RWPE2 (cell line): ENCODE data around the gene C1orf122.
"Not testable (repeated sequence)": the region's sequence is repeated elsewhere in the genome, so short reads cannot be mapped to it uniquely, and the experiment has no call there.

Experiments used
- ATAC-seq: fragments of 200-7000 bp; cut with Tn5 transposase; 3 replicates; pipeline ENCODE4 v1.9.1; 2021; ENCODE audit warnings: low read depth
- DNase-seq: peaks from one replicate; pipeline ENCODE4 v3.0.0-alpha.2; 2020; ENCODE audit warnings: low spot score
- H3K27ac ChIP-seq: fragments of 450-650 bp; 2 replicates; pipeline ENCODE4 v1.5.1; 2017; ENCODE audit warnings: mild to moderate bottlenecking; ENCODE audit not compliant: poor library complexity, severe bottlenecking
- H3K27me3 ChIP-seq: fragments of 250-450 bp; sonication (Bioruptor Pico); 2 replicates; pipeline ENCODE4 v1.5.1; 2021; ENCODE audit warnings: mild to moderate bottlenecking, moderate library complexity; ENCODE audit not compliant: insufficient read depth, poor library complexity, severe bottlenecking
- H3K36me3 ChIP-seq: fragments of 250-450 bp; sonication (Bioruptor Pico); 2 replicates; pipeline ENCODE4 v1.5.1; 2020; ENCODE audit warnings: low read depth, mild to moderate bottlenecking, moderate library complexity
- H3K4me1 ChIP-seq: fragments of 250-450 bp; sonication (Bioruptor Pico); 2 replicates; pipeline ENCODE4 v1.5.1; 2021; ENCODE audit warnings: mild to moderate bottlenecking, moderate library complexity; ENCODE audit not compliant: insufficient read depth, poor library complexity, severe bottlenecking
- H3K4me3 ChIP-seq: fragments of 250-450 bp; sonication (Bioruptor Pico); 2 replicates; pipeline ENCODE4 v1.5.1; 2021; ENCODE audit warnings: mild to moderate bottlenecking, moderate library complexity; ENCODE audit not compliant: severe bottlenecking
- H3K9me3 ChIP-seq: fragments of 250-450 bp; sonication (Bioruptor Pico); 2 replicates; pipeline ENCODE4 v1.5.1; 2021; ENCODE audit warnings: mild to moderate bottlenecking, moderate library complexity; ENCODE audit not compliant: severe bottlenecking
- CTCF ChIP-seq: fragments of 450-650 bp; IDR thresholded peaks from one replicate; pipeline ENCODE4 v1.5.1; 2017; ENCODE audit warnings: mild to moderate bottlenecking, moderate library complexity; ENCODE audit not compliant: poor library complexity, severe bottlenecking

The C1orf122 gene

GRCh38 chr1:37767488-37767887 lies 40.1 kb upstream of the C1orf122 start:
- Histone ChIP-seq H3K4me1 (no peaks in the 10 kb centered on the region), H3K27me3 (peaks cover 71% of the 10 kb centered on the region), H3K27ac (no peak overlapping the region), H3K9me3 (no peaks in the 10 kb centered on the region), H3K36me3 (no peaks in the 10 kb centered on the region), H3K4me3 (no peak overlapping the region)
- TF ChIP-seq CTCF: no peak
- DNase-seq (no peak), ATAC-seq (no peak)

GRCh38 chr1:37771440-37771839 lies 36.1 kb upstream of the C1orf122 start:
- not testable (repeated sequence) for DNase-seq, ATAC-seq, H3K36me3 ChIP-seq, H3K4me3 ChIP-seq, H3K27ac ChIP-seq, H3K4me1 ChIP-seq, H3K9me3 ChIP-seq
- H3K27me3 ChIP-seq: peaks cover 32% of the 10 kb centered on the region

GRCh38 chr1:37776946-37777516 lies 30.6 kb upstream of the C1orf122 start:
- Histone ChIP-seq H3K4me1 (no peaks in the 10 kb centered on the region), H3K9me3 (no peaks in the 10 kb centered on the region), H3K27ac (no peak overlapping the region), H3K36me3 (no peaks in the 10 kb centered on the region), H3K27me3 (no peaks in the 10 kb centered on the region), H3K4me3 (no peak overlapping the region)
- no peak for TF ChIP-seq CTCF
- no peak for DNase-seq
- ATAC-seq: no peak

- TF ChIP-seq CTCF: no peak
- H3K27ac ChIP-seq: no peak overlapping the region
- DNase-seq: no peak
- no peaks in the 10 kb centered on the region for H3K9me3 ChIP-seq
- ATAC-seq: no peak
- H3K27me3 ChIP-seq: no peaks in the 10 kb centered on the region
- H3K36me3 ChIP-seq: no peaks in the 10 kb centered on the region
- no peaks in the 10 kb centered on the region for H3K4me1 ChIP-seq
- H3K4me3 ChIP-seq: no peak overlapping the region
These were observed 28.9 kb upstream of the C1orf122 start for GRCh38 chr1:37778654-37779053.

GRCh38 chr1:37782491-37782890 lies 25.1 kb upstream of the C1orf122 start:
- Histone ChIP-seq H3K27ac (no peak overlapping the region), H3K4me1 (no peaks in the 10 kb centered on the region), H3K4me3 (no peak overlapping the region), H3K36me3 (no peaks in the 10 kb centered on the region), H3K27me3 (no peaks in the 10 kb centered on the region), H3K9me3 (no peaks in the 10 kb centered on the region)
- no peak for TF ChIP-seq CTCF
- ATAC-seq (no peak), DNase-seq (no peak)
